MCF 10A (cell line): ENCODE results near the gene DNAH5. TPM values are rescaled to one million over a fixed set of nuclear protein-coding genes. Genes with fewer than 3 reads are reported as not detected.

Experiments
- BruUV-seq: library from RNA; stranded (reverse); fragments of 400-500 nt; replicated peaks from 2 replicates; lab custom pipeline; 2021; lab: Mats Ljungman, UMichigan
- CTCF ChIA-PET: fragments of 300-600 bp; sonication (Branson Sonifier 250); formaldehyde crosslinking; extraction: SDS; loops from one replicate; lab custom pipeline; 2021; ENCODE audit warnings: antibody characterized with exemption, inconsistent platforms; lab: Yijun Ruan, JAX
- POLR2A ChIA-PET: fragments of 300-600, 350-650 bp; sonication (Branson Sonifier 250); formaldehyde crosslinking; extraction: SDS; loops from one replicate; lab custom pipeline; 2020; ENCODE audit warnings: antibody characterized with exemption, inconsistent platforms; lab: Yijun Ruan, JAX
- DNase-seq: peaks from one replicate; pipeline ENCODE4 v3.0.0-alpha.2; 2018; ENCODE audit not compliant: unreplicated experiment
- H3K27ac Mint-ChIP-seq: one replicate; pipeline ENCODE4 v1.8.0; 2022; ENCODE audit warnings: mild to moderate bottlenecking, low read depth, mixed read lengths; ENCODE audit not compliant: unreplicated experiment
- H3K27me3 Mint-ChIP-seq: one replicate; pipeline ENCODE4 v1.8.0; 2022; ENCODE audit warnings: mixed read lengths; ENCODE audit not compliant: insufficient read depth, unreplicated experiment
- H3K36me3 Mint-ChIP-seq: one replicate; pipeline ENCODE4 v1.8.0; 2022; ENCODE audit warnings: mild to moderate bottlenecking, moderate library complexity, mixed read lengths; ENCODE audit not compliant: insufficient read depth, unreplicated experiment
- H3K4me1 Mint-ChIP-seq: one replicate; pipeline ENCODE4 v1.8.0; 2022; ENCODE audit warnings: mixed read lengths; ENCODE audit not compliant: insufficient read depth, unreplicated experiment
- H3K4me3 Mint-ChIP-seq: one replicate; pipeline ENCODE4 v1.8.0; 2022; ENCODE audit warnings: mild to moderate bottlenecking, moderate library complexity, mixed read lengths; ENCODE audit not compliant: unreplicated experiment
- H3K9me3 Mint-ChIP-seq: one replicate; pipeline ENCODE4 v1.8.0; 2022; ENCODE audit warnings: mixed read lengths; ENCODE audit not compliant: unreplicated experiment
- CTCF ChIP-seq: fragments of 200-600 bp; IDR thresholded peaks from one replicate; pipeline ENCODE4 v1.8.0; 2022; ENCODE audit warnings: antibody characterized with exemption, mild to moderate bottlenecking; ENCODE audit not compliant: unreplicated experiment
- intact Hi-C: fragments of 100-400 bp; cut with micrococcal nuclease; formaldehyde crosslinking; loops from 2 replicates; pipeline ENCODE4 v1.14.1; 2022
- total RNA-seq: library from RNA; stranded (reverse); gene quantifications from 2 replicates; pipeline ENCODE4 v1.2.3, GENCODE V29; 2022

Gene DNAH5
- total RNA-seq, 1 experiment from 2014 or later: 0.05 TPM

GRCh38 chr5:13866792-13867191, 77.7 kb downstream of the DNAH5 start:
- intact Hi-C loops: no loop called here
- CTCF ChIA-PET: no interaction called here

DNA sequence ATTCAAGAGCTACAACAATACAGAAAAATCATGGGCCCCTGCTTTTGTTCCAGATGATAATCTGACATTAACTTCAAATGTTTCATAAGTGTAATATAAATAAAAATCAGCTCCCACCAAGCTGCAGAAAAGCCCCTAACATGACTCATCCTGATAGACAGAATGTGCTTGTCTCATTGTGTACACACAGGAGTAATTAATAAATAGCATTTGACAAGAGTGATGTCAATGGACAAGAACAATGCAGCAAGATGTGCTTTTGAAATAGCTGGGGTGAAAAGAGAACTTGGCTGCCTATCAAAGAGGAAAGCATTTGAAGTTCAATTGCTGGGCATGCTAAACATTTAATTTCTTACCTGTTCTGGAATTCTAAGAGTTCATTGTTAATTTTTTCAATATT, 79.2 kb downstream of the DNAH5 start:
- no TSS peak for BruUV-seq
- no peak for TF ChIP-seq CTCF
- Mint-ChIP-seq H3K4me3 (no peak overlapping the region), H3K27ac (no peak overlapping the region), H3K36me3 (no peaks in the 10 kb centered on the region), H3K27me3 (no peaks in the 10 kb centered on the region), H3K9me3 (peaks cover 10% of the 10 kb centered on the region), H3K4me1 (no peaks in the 10 kb centered on the region)
- CTCF ChIA-PET: interaction anchor here (0.5 to 0.8 kb wide), 2 partner anchors 9 to 1816 kb away, joined by 3 read pairs; no protein-coding TSS in a partner anchor
- POLR2A ChIA-PET: no interaction called here
- intact Hi-C loops: no loop called here
- DNase-seq: no peak

More at GRCh38 chr5:13866792-13867191, 77.7 kb downstream of the DNAH5 start:
- Mint-ChIP-seq H3K36me3 (no peaks in the 10 kb centered on the region), H3K4me3 (no peak overlapping the region), H3K4me1 (no peaks in the 10 kb centered on the region), H3K27ac (no peak overlapping the region), H3K27me3 (no peaks in the 10 kb centered on the region), H3K9me3 (peaks cover 10% of the 10 kb centered on the region)
- DNase-seq: peak; percentile 59
- POLR2A ChIA-PET: no interaction called here
- TF ChIP-seq CTCF: no peak
- no TSS peak for BruUV-seq

DNA sequence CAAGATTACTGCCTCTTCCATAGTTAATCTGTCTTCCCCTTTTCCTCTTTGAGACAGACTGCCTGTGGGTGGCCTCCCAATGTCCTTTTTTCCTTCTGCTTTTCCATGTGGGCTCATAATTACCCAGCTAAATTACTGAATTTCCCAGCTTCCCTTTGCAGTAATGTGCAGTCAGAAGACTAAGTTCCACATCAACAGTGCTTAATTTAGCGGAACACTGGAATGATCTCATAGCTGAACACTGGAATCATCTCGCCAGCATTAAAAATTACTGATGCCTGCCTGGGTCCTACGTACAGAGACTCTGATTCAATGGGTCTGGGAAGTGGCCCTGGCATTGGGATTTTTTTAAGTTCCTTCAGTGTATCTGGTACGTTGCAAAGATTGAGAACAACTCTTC, 84.3 kb downstream of the DNAH5 start:
- Mint-ChIP-seq H3K9me3 (peaks cover 16% of the 10 kb centered on the region), H3K4me3 (no peak overlapping the region), H3K27me3 (no peaks in the 10 kb centered on the region), H3K27ac (no peak overlapping the region), H3K36me3 (no peaks in the 10 kb centered on the region), H3K4me1 (no peaks in the 10 kb centered on the region)
- DNase-seq: no peak
- ChIA-PET POLR2A (no interaction called here), CTCF (no interaction called here)
- BruUV-seq: no TSS peak
- TF ChIP-seq CTCF: no peak
- intact Hi-C loops: no loop called here

GRCh38 chr5:13859270-13860065, 85.0 kb downstream of the DNAH5 start:
- BruUV-seq: no TSS peak
- H3K27ac Mint-ChIP-seq: no peak overlapping the region
- DNase-seq: peak; percentile 20
- H3K4me1 Mint-ChIP-seq: no peaks in the 10 kb centered on the region
- H3K27me3 Mint-ChIP-seq: no peaks in the 10 kb centered on the region
- CTCF ChIA-PET: no interaction called here
- peaks cover 16% of the 10 kb centered on the region for H3K9me3 Mint-ChIP-seq
- no peak for TF ChIP-seq CTCF
- POLR2A ChIA-PET: no interaction called here
- no peak overlapping the region for H3K4me3 Mint-ChIP-seq
- intact Hi-C loops: no loop called here
- no peaks in the 10 kb centered on the region for H3K36me3 Mint-ChIP-seq
